ENCODE results near the gene HDAC5. TPM values are rescaled to one million over a fixed set of nuclear protein-coding genes. Genes with fewer than 3 reads are reported as not detected.
"Not testable (repeated sequence)": the region's sequence is repeated elsewhere in the genome, so short reads cannot be mapped to it uniquely, and the experiment has no call there.

HDAC5 gene
- 10 to 100 TPM; 25.5 to 32.5 TPM for total RNA-seq

- peak; percentile 96 for ATAC-seq
- no peaks in the 10 kb centered on the region for H3K9me3 Mint-ChIP-seq (ENCODE audit: low read depth)
- peak within 1 kb of the TSS; percentile 97 for H3K27ac Mint-ChIP-seq
- no peaks in the 10 kb centered on the region for H3K36me3 Mint-ChIP-seq
- H3K27me3 Mint-ChIP-seq, result no peaks in the 10 kb centered on the region
- CTCF ChIA-PET, result interaction anchor here (0.6 to 1.8 kb wide), 22 partner anchors 10 to 224 kb away, joined by 3 to 17 read pairs (median 4); partner anchors contain the start of genes GRN, HROB, LSM12 and TMUB2
- DNase-seq, result peak; percentile 96
- H3K4me3 Mint-ChIP-seq, result peak within 1 kb of the TSS; percentile 91
- H3K4me1 Mint-ChIP-seq, result peaks cover 18% of the 10 kb centered on the region
Observed at GRCh38 chr17:44123356-44124117, at the start of gene HDAC5. HDAC5 (minus strand) TSS chr17:44123641; CDS start chr17:44117515, 6,126 bp downstream.

DNA sequence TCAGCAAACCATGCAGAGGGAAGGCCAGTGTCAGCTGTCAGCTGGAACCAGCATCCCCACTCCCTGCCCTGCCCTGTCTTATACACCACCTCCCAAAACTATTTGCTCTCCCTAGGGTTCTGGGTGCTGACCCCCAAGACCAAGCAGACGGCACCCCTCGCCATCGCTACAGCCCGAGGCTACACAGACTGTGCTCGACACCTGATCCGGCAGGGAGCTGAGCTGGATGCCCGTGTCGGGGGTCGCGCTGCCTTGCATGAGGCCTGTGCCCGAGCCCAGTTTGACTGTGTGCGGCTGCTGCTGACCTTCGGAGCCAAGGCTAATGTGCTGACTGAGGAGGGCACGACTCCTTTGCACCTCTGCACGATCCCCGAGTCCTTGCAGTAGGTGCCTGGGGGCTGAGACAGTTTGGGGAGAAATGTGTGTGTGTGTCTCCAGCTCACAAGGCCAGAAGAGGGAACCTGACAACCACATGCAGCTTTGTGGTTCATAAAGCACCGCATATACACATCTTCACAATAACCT lies 48.6 kb upstream of the HDAC5 start:
- H3K36me3 Mint-ChIP-seq, result peaks cover 8% of the 10 kb centered on the region
- no peaks in the 10 kb centered on the region for H3K27me3 Mint-ChIP-seq
- no peaks in the 10 kb centered on the region for H3K9me3 Mint-ChIP-seq (ENCODE audit: low read depth)
- H3K4me1 Mint-ChIP-seq, result no peaks in the 10 kb centered on the region
- ATAC-seq (no peak), DNase-seq (no peak)
- CTCF ChIA-PET, result interaction anchor here (1.1 to 1.5 kb wide), 4 partner anchors 10 to 159 kb away, joined by 3 to 4 read pairs (median 3); no protein-coding TSS in a partner anchor
- H3K27ac Mint-ChIP-seq, result no peak overlapping the region
- H3K4me3 Mint-ChIP-seq, result no peak overlapping the region

DNA sequence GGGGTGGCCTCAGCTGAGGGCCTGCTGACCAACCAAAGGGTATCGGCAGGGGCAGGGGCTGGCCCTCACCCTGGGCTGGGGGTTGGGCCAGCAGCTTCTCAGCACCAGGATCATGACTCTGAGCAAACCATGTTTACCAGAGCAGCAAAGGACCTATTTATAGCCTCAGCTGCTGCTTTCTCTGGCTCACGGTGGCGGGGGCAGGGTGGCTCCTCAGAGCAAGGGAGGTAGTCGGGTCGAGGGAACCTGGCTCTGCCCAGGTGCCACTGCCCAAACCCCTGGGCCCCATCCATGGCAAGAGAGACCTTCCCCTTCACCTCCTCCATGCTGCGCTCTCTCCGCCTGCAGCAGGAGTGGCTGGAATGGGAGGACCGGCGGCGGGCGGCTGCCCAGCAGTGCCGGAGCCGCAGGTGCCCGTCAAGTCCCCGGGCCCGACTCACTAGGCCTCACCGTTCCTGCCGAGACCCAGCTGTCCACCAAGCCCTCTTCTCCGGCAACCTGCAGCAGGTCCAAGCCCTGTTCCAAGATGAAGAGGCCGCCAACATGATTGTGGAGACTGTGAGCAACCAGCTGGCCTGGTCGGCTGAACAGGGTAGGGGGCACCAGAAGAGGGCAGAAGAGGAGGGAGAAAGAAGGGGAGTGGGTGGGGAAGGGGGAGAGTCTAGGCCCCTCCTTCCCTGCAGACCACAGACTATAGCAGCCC lies 47.2 kb upstream of the HDAC5 start, which contains the start of gene ASB16:
ASB16 (plus strand) TSS at position 206 of the 703 bp plus-strand sequence; CDS start at position 292, 86 bp downstream.
- no peaks in the 10 kb centered on the region for H3K27me3 Mint-ChIP-seq
- ATAC-seq (no peak), DNase-seq (no peak)
- no peak within 1 kb of the TSS for H3K4me3 Mint-ChIP-seq
- CTCF ChIA-PET, result interaction anchor here (0.8 to 0.9 kb wide), 2 partner anchors 22 to 227 kb away, joined by 3 read pairs; no protein-coding TSS in a partner anchor
- no peaks in the 10 kb centered on the region for H3K4me1 Mint-ChIP-seq
- H3K9me3 Mint-ChIP-seq (ENCODE audit: low read depth), result no peaks in the 10 kb centered on the region
- peaks cover 3% of the 10 kb centered on the region for H3K36me3 Mint-ChIP-seq
- H3K27ac Mint-ChIP-seq, result no peak within 1 kb of the TSS

- Mint-ChIP-seq H3K27ac (no peak overlapping the region), H3K27me3 (no peaks in the 10 kb centered on the region), H3K4me1 (no peaks in the 10 kb centered on the region), H3K4me3 (no peak overlapping the region), H3K9me3 (ENCODE audit: low read depth) (no peaks in the 10 kb centered on the region), H3K36me3 (no peaks in the 10 kb centered on the region)
- DNase-seq (no peak), ATAC-seq (no peak)
- CTCF ChIA-PET, result interaction anchor here (0.8 to 1.3 kb wide), 3 partner anchors 14 to 23 kb away, joined by 3 to 4 read pairs (median 4); no protein-coding TSS in a partner anchor
Observed at GRCh38 chr17:44170135-44170498, 46.7 kb upstream of the HDAC5 start.

- peaks cover under 1% of the 10 kb centered on the region for H3K36me3 Mint-ChIP-seq
- CTCF ChIA-PET, result interaction anchor here (0.9 to 2.5 kb wide), 9 partner anchors 9 to 289 kb away, joined by 3 to 18 read pairs (median 7); partner anchors contain the start of gene TMUB2
- H3K27me3 Mint-ChIP-seq, result no peaks in the 10 kb centered on the region
- no peaks in the 10 kb centered on the region for H3K4me1 Mint-ChIP-seq
- no peaks in the 10 kb centered on the region for H3K9me3 Mint-ChIP-seq (ENCODE audit: low read depth)
- H3K4me3 Mint-ChIP-seq, result no peak overlapping the region
- ATAC-seq, result no peak
- no peak overlapping the region for H3K27ac Mint-ChIP-seq
- DNase-seq, result no peak
Observed at GRCh38 chr17:44167181-44167861, 43.9 kb upstream of the HDAC5 start.

DNA sequence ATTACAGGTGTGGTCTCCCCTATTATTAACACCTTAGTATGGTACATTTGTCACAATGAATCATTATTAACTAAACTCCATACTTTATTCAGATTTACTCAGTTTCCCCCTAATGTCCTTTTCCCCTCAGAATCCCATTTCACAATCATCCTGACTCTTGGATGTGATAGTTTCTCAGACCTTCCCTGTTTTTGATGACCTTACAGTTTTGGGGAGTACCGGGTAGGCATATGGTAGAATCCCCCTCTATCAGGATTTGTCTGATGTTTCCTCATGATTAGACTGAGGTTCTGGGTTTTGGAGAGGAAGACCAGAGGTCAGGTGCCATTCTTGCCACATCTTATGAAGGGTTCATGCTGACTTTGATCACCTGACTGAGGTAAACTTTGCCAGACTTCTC lies 41.0 kb upstream of the HDAC5 start:
- H3K4me3 Mint-ChIP-seq, result no peak overlapping the region
- ATAC-seq (no peak), DNase-seq (no peak)
- CTCF ChIA-PET, result no interaction called here
- no peaks in the 10 kb centered on the region for H3K27me3 Mint-ChIP-seq
- peaks cover 5% of the 10 kb centered on the region for H3K36me3 Mint-ChIP-seq
- peaks cover 3% of the 10 kb centered on the region for H3K4me1 Mint-ChIP-seq
- H3K9me3 Mint-ChIP-seq (ENCODE audit: low read depth), result no peaks in the 10 kb centered on the region
- H3K27ac Mint-ChIP-seq, result no peak overlapping the region

- Mint-ChIP-seq H3K4me3 (no peak overlapping the region), H3K9me3 (ENCODE audit: low read depth) (no peaks in the 10 kb centered on the region), H3K27ac (no peak overlapping the region), H3K36me3 (peaks cover 23% of the 10 kb centered on the region), H3K4me1 (peaks cover 7% of the 10 kb centered on the region), H3K27me3 (no peaks in the 10 kb centered on the region)
- DNase-seq (peak; percentile 52), ATAC-seq (peak; percentile 30)
- CTCF ChIA-PET, result interaction anchor here (2.7 kb wide), 1 partner anchor 8 kb away, joined by 10 read pairs; no protein-coding TSS in a partner anchor
Observed at GRCh38 chr17:44159519-44160210, 36.2 kb upstream of the HDAC5 start.

DNA sequence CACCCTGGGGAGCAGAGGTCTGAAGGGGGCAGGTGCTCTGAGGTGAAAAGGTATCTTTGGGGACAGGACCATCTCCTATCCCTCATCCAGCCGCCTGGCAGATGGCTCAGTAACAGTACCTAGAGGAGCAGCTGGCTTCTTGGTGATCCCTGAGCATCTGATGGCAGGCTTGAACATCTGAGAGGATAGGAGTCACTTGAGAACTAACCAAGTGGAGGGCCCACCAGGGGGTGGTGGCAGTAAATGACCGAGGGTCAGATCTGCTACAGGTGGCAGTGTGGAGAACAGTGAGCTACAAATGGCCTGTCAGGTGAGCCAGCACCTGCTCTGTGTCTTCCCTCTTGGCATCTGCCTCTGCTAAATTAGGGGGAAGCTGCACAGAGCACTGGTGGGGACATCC lies 32.0 kb upstream of the HDAC5 start:
- H3K4me3 Mint-ChIP-seq, result no peak overlapping the region
- H3K27ac Mint-ChIP-seq, result no peak overlapping the region
- peaks cover 20% of the 10 kb centered on the region for H3K4me1 Mint-ChIP-seq
- no peaks in the 10 kb centered on the region for H3K27me3 Mint-ChIP-seq
- ATAC-seq (no peak), DNase-seq (no peak)
- H3K9me3 Mint-ChIP-seq (ENCODE audit: low read depth), result no peaks in the 10 kb centered on the region
- CTCF ChIA-PET, result interaction anchor here (0.6 to 2.1 kb wide), 5 partner anchors 14 to 222 kb away, joined by 3 to 4 read pairs (median 3); partner anchors contain the start of gene HROB
- peaks cover 25% of the 10 kb centered on the region for H3K36me3 Mint-ChIP-seq

- H3K27me3 Mint-ChIP-seq, result no peaks in the 10 kb centered on the region
- no peak overlapping the region for H3K4me3 Mint-ChIP-seq
- H3K9me3 Mint-ChIP-seq (ENCODE audit: low read depth), result no peaks in the 10 kb centered on the region
- H3K4me1 Mint-ChIP-seq, result peaks cover 17% of the 10 kb centered on the region
- ATAC-seq, result no peak
- peaks cover 27% of the 10 kb centered on the region for H3K36me3 Mint-ChIP-seq
- H3K27ac Mint-ChIP-seq, result peak overlapping the region; percentile 27
- CTCF ChIA-PET, result no interaction called here
- DNase-seq, result no peak
Observed at GRCh38 chr17:44152875-44153274, 29.4 kb upstream of the HDAC5 start.

DNA sequence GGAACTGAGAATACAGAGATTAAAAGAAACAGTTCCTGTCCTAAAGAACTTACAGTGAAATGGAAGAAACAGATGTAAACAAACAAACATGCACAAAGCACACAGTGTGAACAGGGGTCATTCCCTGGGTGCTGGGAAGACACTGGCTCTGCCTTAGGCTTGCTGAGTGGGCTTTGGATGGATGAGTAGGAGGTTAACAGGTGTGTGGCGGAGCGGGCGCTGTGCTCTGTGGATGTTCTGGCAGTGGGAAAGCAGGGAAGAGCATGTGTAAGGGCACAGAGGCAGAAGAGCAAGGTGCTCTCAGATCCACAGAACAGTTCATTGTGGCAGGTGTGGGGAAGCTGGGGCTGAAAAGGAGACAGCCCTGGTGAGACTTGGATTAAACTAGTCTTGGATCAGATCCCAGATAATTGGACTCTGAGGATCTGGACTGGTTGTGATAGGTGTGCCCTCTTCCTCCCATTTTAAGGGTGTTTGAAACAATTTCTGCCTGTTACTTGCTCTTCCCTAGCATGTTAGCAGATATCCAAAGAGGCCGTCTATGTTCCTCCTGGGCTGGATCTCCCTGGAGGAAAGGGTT lies 26.4 kb upstream of the HDAC5 start:
- CTCF ChIA-PET, result interaction anchor here (1.1 to 2.6 kb wide), 7 partner anchors 9 to 36 kb away, joined by 3 to 11 read pairs (median 5); partner anchors contain the start of genes HDAC5 and TMUB2
- Mint-ChIP-seq H3K4me1 (peaks cover 24% of the 10 kb centered on the region), H3K4me3 (no peak overlapping the region), H3K36me3 (peaks cover 31% of the 10 kb centered on the region), H3K27me3 (no peaks in the 10 kb centered on the region), H3K9me3 (ENCODE audit: low read depth) (no peaks in the 10 kb centered on the region), H3K27ac (no peak overlapping the region)
- no peak for ATAC-seq
- no peak for DNase-seq

DNA sequence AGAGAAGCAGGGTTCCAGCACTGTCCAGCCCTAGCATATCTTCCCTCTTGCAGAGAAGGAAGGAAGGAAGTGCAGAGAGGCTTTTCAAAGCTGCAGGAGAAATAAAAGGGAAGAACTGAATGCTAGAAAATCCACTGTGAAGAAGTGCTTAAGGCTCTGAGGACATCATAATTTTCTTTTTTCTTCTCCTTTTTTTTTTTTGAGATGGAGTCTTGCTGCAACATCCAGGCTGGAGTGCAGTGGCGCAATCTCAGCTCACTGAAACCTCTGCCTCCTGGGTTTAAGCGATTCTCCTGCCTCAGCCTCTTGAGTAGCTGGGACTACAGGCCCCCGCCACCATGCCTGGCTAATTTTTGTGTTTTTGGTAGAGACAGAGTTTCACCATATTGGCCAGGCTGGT lies 25.6 kb upstream of the HDAC5 start:
- CTCF ChIA-PET, result interaction anchor here (1.1 to 1.2 kb wide), 2 partner anchors 19 to 22 kb away, joined by 3 to 5 read pairs; partner anchors contain the start of gene ASB16
- H3K4me3 Mint-ChIP-seq; DNase-seq; H3K27me3 Mint-ChIP-seq; H3K9me3 Mint-ChIP-seq (ENCODE audit: low read depth); H3K27ac Mint-ChIP-seq; ATAC-seq: not testable (repeated sequence)
- Mint-ChIP-seq H3K36me3 (peaks cover 31% of the 10 kb centered on the region), H3K4me1 (peaks cover 24% of the 10 kb centered on the region)

GRCh38 chr17:44147812-44148211 lies 24.4 kb upstream of the HDAC5 start:
- no peak overlapping the region for H3K27ac Mint-ChIP-seq

More at GRCh38 chr17:44147812-44148211, 24.4 kb upstream of the HDAC5 start:
- peaks cover 29% of the 10 kb centered on the region for H3K36me3 Mint-ChIP-seq
- CTCF ChIA-PET, result interaction anchor here (1.1 to 1.2 kb wide), 2 partner anchors 23 to 24 kb away, joined by 3 to 5 read pairs; partner anchors contain the start of genes ASB16 and HDAC5
- no peak for ATAC-seq
- H3K9me3 Mint-ChIP-seq (ENCODE audit: low read depth), result no peaks in the 10 kb centered on the region
- no peak overlapping the region for H3K4me3 Mint-ChIP-seq
- peaks cover 24% of the 10 kb centered on the region for H3K4me1 Mint-ChIP-seq
- no peaks in the 10 kb centered on the region for H3K27me3 Mint-ChIP-seq
- DNase-seq, result no peak
